NCI-H2227 (cell line): ENCODE data around the gene MSLN.
"Not testable (repeated sequence)": the region's sequence is repeated elsewhere in the genome, so short reads cannot be mapped to it uniquely, and the experiment has no call there.

Source experiments
- DNase-seq: peaks from one replicate; lab custom pipeline; 2025; ENCODE audit not compliant: unreplicated experiment; lab: John Stamatoyannopoulos, UW

Gene MSLN

GRCh38 chr16:734208-734980 lies 26.1 kb upstream of the MSLN start:
- no peak for DNase-seq

- no peak for DNase-seq
Observed at GRCh38 chr16:734981-735881, 25.3 kb upstream of the MSLN start.

- no peak for DNase-seq
Observed at GRCh38 chr16:735982-736453, 24.5 kb upstream of the MSLN start.

- DNase-seq, result no peak
Observed at GRCh38 chr16:736936-737481, 23.5 kb upstream of the MSLN start.

GRCh38 chr16:739560-740458 lies 20.7 kb upstream of the MSLN start:
- peak; percentile 36 for DNase-seq

- DNase-seq, result no peak
Observed at GRCh38 chr16:740459-740763, 20.1 kb upstream of the MSLN start.

GRCh38 chr16:740764-741505 lies 19.6 kb upstream of the MSLN start, which contains the start of gene CIAO3:
Gene CIAO3, minus strand, starts transcription at chr16:740997. Its CDS starts 12 bp downstream, at chr16:740985.
- DNase-seq, result peak; percentile 97

- no peak for DNase-seq
Observed at GRCh38 chr16:741986-742629, 18.4 kb upstream of the MSLN start.

- not testable (repeated sequence) for DNase-seq
Observed at GRCh38 chr16:742894-743293, 17.6 kb upstream of the MSLN start.

GRCh38 chr16:743794-744500 lies 16.6 kb upstream of the MSLN start:
- no peak for DNase-seq

- DNase-seq, result peak; percentile 60
Observed at GRCh38 chr16:745739-746138, 14.8 kb upstream of the MSLN start.

GRCh38 chr16:746637-747036 lies 13.9 kb upstream of the MSLN start:
- DNase-seq, result no peak

- DNase-seq, result no peak
Observed at GRCh38 chr16:747978-748746, 12.4 kb upstream of the MSLN start.

GRCh38 chr16:749010-749409 lies 11.5 kb upstream of the MSLN start:
- no peak for DNase-seq

GRCh38 chr16:750485-750884 lies 10.0 kb upstream of the MSLN start:
- DNase-seq, result peak; percentile 28

GRCh38 chr16:751152-752006 lies 9.2 kb upstream of the MSLN start:
- DNase-seq, result no peak

- DNase-seq, result no peak
Observed at GRCh38 chr16:752007-752312, 8.6 kb upstream of the MSLN start.
